ENCODE data around the gene TRAPPC5.

TRAPPC5 gene

GRCh38 chr19:7734220-7735203, 53.9 kb downstream of the TRAPPC5 start:
- DNase-seq: no peak

- no peak for DNase-seq
Measured at GRCh38 chr19:7736148-7736547, 55.5 kb downstream of the TRAPPC5 start.

- DNase-seq: no peak
Measured at GRCh38 chr19:7737215-7737614, 56.6 kb downstream of the TRAPPC5 start.
